GM19351 (cell line): ENCODE data around the gene TPBGL.

Experiments
- ATAC-seq: cut with Tn5 transposase; IDR thresholded peaks from one replicate; pipeline ENCODE4 v1.9.1; 2021; ENCODE audit warnings: mild to moderate bottlenecking, moderate library complexity; ENCODE audit not compliant: unreplicated experiment

The TPBGL gene

GRCh38 chr11:75289511-75289760, 48.9 kb downstream of the TPBGL start:
- ATAC-seq = no peak

GRCh38 chr11:75289919-75290318, 49.3 kb downstream of the TPBGL start:
- ATAC-seq = no peak

DNA sequence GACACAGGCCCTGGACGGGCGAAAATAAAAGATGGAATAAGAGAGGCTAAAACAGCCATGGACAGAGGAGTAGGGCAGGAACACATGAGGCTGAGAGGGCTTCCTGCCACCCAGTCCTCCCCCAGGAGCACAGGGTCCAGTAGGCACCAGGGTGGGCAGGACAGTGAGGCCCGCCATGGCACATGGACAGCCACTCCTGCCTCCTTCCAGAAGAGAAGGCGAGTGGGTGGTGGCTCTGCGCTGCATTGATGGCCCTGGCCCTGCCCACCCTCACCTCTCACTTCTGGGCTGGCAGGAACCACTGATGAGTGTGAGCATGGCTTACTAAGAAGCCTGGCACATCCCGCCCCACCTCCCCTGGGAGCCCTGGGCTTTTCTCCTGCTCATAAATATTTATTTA, 51.2 kb downstream of the TPBGL start:
- ATAC-seq = no peak

- ATAC-seq = no peak
These were observed 52.4 kb downstream of the TPBGL start for GRCh38 chr11:75292943-75293342.
